IgD-negative memory B cell (primary cell): Measurements from ENCODE around the gene ANKRD13B. TPM values are rescaled to one million over a fixed set of nuclear protein-coding genes. Genes with fewer than 3 reads are reported as not detected.

Experiments used
- H3K27ac Mint-ChIP-seq, 3 donors: one replicate each; pipeline ENCODE4 v1.8.0; 2020 to 2022; ENCODE audit warnings: mild to moderate bottlenecking in 3 of 3, mixed read lengths in 3 of 3, moderate library complexity in 1 of 3
- H3K27me3 Mint-ChIP-seq: one replicate; pipeline ENCODE4 v1.8.0; 2021; ENCODE audit warnings: mixed read lengths
- H3K36me3 Mint-ChIP-seq: one replicate; pipeline ENCODE4 v1.8.0; 2020; ENCODE audit warnings: mild to moderate bottlenecking, mixed read lengths
- H3K4me1 Mint-ChIP-seq, 3 donors: one replicate each; pipeline ENCODE4 v1.8.0; 2020 to 2022; ENCODE audit warnings: mixed read lengths in 3 of 3, mild to moderate bottlenecking in 1 of 3
- H3K4me3 Mint-ChIP-seq, 4 donors: one replicate each; pipeline ENCODE4 v1.8.0; 2020 to 2022; ENCODE audit warnings: mild to moderate bottlenecking in 4 of 4, mixed read lengths in 4 of 4, moderate library complexity in 3 of 4
- H3K9me3 Mint-ChIP-seq, 3 donors: one replicate each; pipeline ENCODE4 v1.8.0; 2020 to 2021; ENCODE audit warnings: mixed read lengths in 3 of 3, mild to moderate bottlenecking in 1 of 3
- polyA plus RNA-seq: library from polyadenylated mRNA; unstranded; fragments of 300-500 nt; fragmentation: Illumina TruSeq; gene quantifications from one replicate; pipeline ENCODE4 v1.2.3, GENCODE V29; 2021

Gene ANKRD13B
- polyA plus RNA-seq, 1 donor from 2014 or later: not detected

DNA sequence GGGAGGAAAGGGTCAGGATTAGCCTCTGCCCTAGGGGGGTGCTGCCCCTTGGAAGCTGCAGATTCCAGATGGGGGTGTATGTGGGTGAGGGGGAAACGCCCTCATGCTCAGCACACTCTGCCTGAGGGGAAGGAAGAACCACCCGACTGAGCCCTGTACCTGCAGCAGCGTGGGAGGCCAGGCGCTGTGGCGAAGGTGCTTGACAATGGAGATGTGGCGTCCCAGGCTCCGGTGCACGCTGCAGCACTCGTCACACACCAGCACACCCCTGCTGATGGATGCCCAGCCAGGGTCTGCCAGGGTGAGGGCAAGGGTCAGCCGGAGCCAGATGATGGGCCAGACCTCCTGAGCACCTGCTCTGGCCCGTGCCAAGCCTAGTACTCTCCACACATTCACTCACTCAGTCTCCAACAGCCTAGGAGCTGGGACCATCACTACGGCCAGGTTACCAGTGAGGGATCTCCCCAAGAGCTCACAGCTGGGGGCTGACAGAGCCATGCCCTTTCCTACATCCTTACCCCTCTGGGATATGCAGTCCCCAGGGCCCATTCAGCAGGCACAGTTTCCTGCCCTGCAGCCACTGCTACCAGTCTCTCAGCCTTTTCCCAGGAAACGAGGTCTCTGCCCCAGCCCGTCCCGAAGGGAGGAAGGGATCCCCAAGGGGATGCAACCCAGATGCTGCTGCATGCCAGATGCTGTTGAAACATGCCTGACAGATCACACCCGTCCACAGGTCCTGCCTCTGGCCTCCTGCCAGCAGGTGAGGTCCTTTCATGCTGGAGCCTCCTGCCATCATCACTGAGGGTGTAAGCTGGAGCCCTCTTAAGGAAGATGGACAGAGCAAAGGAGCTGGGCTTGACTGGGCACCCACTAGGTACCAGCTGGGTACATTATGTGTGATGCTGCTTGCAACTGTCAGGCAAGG is 9.3 kb upstream of the ANKRD13B start:
- peak overlapping the region in 1 of 3 donors; percentile 7 for H3K27ac Mint-ChIP-seq
- H3K9me3 Mint-ChIP-seq: no peaks in the 10 kb centered on the region
- peaks cover 3% of the 10 kb centered on the region for H3K36me3 Mint-ChIP-seq
- H3K4me1 Mint-ChIP-seq: peaks cover 21 to 31% (median 23%) of the 10 kb centered on the region in 3 donors
- H3K4me3 Mint-ChIP-seq: peak overlapping the region in 1 of 4 donors; percentile 55
- no peaks in the 10 kb centered on the region for H3K27me3 Mint-ChIP-seq

DNA sequence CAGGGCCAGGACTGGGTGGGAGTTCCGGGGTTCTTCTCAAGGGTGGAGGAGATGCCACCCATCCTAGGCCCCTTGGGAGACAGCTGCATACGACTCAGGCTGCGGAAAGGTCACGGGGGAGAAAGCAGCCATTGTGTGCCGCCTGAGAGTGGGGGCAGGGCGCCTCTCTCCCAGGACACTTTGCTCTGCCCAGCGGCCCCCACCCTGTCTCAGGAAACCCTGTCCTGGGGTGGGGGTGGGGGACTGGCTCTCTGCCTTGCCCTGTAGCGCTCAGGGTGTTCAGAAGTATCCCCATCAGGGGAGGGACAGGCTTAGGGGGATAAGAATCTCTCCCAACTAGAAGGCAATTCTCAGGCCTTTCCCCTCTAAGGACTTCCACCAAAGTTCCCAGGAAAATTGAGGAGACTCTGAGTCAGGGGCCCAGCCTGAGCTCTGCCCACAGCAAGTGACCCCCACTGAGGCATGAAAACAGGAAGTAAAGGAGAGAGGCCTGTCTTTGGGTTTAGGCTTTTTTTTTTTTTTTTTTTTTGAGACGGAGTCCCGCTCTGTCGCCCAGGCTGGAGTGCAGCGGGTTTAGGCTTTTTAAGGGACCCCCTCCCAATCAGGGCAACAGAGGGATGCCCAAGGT is 8.4 kb upstream of the ANKRD13B start:
- peak overlapping the region in 2 of 3 donors; percentile 56 to 73 for H3K27ac Mint-ChIP-seq
- H3K4me1 Mint-ChIP-seq: peaks cover 21 to 31% (median 23%) of the 10 kb centered on the region in 3 donors
- peaks cover 3% of the 10 kb centered on the region for H3K36me3 Mint-ChIP-seq
- H3K4me3 Mint-ChIP-seq: peak overlapping the region in 2 of 4 donors; percentile 55 to 84
- no peaks in the 10 kb centered on the region for H3K27me3 Mint-ChIP-seq
- no peaks in the 10 kb centered on the region for H3K9me3 Mint-ChIP-seq

DNA sequence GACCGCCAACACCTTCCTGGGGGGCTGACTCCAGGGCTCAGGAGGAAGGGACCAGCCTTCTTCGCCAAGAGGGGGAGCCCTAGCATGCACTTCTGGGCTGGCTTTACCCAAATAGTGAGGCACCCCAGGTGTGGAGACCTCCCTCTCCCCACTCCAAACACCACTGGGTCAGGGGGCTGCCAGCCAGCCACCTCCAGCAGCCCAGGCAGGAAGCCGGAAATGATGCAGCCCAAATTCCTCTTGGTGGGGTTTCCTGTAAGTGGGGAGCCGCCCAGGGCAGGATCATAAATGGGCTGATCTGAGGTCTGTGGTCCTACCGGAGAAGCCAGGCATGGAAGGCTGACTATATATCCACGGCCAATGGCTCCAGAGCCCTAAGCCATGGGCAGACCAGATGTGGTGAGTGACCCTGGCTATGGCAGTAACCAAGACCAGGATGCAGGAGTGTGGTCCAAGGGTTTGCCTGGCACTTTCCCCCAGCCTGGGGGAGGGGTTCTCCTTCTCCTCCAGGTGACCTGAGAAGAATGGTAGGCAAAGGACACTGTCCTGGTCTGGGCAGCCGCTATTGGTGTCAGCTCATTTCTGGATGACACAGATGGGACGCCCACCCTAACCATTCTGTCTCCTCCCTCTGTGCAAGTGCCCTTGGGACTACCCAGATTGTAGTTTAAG is 7.7 kb upstream of the ANKRD13B start:
- Mint-ChIP-seq H3K9me3 (no peaks in the 10 kb centered on the region), H3K4me3 (peak overlapping the region in 2 of 4 donors; percentile 33 to 84), H3K36me3 (peaks cover 2% of the 10 kb centered on the region), H3K27ac (peak overlapping the region in 2 of 3 donors; percentile 50 to 56), H3K4me1 (peaks cover 23 to 34% (median 24%) of the 10 kb centered on the region in 3 donors), H3K27me3 (no peaks in the 10 kb centered on the region)

- H3K4me3 Mint-ChIP-seq: peak overlapping the region; percentile 25 to 89 (median 50)
- H3K27me3 Mint-ChIP-seq: no peaks in the 10 kb centered on the region
- no peaks in the 10 kb centered on the region for H3K36me3 Mint-ChIP-seq
- H3K27ac Mint-ChIP-seq: peak overlapping the region in 2 of 3 donors; percentile 69 to 86
- H3K4me1 Mint-ChIP-seq: peaks cover 25 to 41% (median 33%) of the 10 kb centered on the region in 3 donors
- no peaks in the 10 kb centered on the region for H3K9me3 Mint-ChIP-seq
Observed at GRCh38 chr17:29586676-29587469, 6.1 kb upstream of the ANKRD13B start.

DNA sequence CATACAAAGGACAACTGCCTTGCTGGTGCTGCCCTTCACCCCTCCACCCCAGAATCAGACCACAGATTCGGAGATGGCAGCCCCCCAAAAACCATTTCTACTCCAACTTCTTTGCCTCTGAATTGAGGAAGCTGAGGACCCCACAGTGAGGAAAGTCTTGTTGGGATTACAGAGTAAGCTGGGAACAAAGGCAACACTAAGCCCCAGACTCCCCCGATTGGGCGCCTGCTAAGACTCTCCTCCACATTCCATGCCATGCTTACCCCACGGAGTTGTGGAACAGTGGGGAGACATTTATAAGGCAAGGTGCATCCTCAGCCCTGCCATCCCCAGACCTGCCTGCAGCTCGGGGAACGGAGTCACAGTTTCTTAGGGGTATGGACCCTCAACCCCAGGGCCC is 5.3 kb upstream of the ANKRD13B start:
- Mint-ChIP-seq H3K36me3 (no peaks in the 10 kb centered on the region), H3K27me3 (no peaks in the 10 kb centered on the region), H3K27ac (peak overlapping the region in 1 of 3 donors; percentile 86), H3K4me3 (peak overlapping the region in 3 of 4 donors; percentile 25 to 98 (median 89)), H3K9me3 (no peaks in the 10 kb centered on the region), H3K4me1 (peaks cover 31 to 47% (median 40%) of the 10 kb centered on the region in 3 donors)

- no peaks in the 10 kb centered on the region for H3K9me3 Mint-ChIP-seq
- H3K4me1 Mint-ChIP-seq: peaks cover 31 to 47% (median 43%) of the 10 kb centered on the region in 3 donors
- H3K27me3 Mint-ChIP-seq: no peaks in the 10 kb centered on the region
- peak overlapping the region; percentile 84 to 93 (median 86) for H3K27ac Mint-ChIP-seq
- H3K36me3 Mint-ChIP-seq: no peaks in the 10 kb centered on the region
- peak overlapping the region; percentile 87 to 98 (median 92) for H3K4me3 Mint-ChIP-seq
Observed at GRCh38 chr17:29588017-29588561, 4.8 kb upstream of the ANKRD13B start.

DNA sequence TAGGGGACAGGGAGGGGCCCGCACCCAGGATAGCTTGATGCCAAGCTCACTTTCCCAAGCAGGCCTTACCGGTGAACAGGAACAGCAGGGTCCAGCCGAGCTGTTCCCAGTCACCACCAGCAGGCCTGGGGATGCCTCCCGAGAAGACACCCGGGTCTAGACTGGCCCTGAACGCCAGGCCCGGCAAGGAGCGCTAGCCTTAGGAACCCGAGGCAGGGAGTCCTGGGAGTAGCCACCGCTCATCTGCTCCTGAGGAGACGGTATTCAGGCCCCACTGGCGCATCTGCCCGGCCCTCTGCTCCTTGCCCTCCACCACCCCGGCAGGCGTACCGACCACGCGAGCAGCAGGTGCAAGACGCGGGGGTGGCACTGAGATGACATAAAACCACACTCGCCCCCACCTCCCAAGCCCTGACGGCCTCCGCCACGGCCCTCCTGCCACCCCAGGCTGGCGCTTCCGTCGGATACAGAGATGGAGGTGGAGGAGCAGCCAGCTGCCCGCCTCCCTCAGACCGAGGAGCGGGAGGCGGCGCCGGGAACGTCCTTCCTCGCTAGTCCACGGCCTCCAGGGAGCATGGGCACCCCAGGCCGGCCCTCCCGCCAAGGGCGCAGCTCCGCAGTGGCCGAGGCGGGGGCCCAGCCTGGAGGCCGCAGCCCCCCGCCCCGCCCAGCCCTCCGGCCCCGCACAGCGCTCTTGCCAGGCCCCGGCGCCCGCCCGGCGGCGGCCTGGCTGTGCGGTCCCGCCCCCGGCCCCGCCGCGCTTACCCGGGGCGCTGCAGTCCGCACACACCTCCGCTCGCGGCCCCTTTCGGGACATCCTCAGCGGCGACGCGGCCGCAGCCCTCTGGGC is 4.1 kb upstream of the ANKRD13B start:
- Mint-ChIP-seq H3K9me3 (no peaks in the 10 kb centered on the region), H3K36me3 (no peaks in the 10 kb centered on the region), H3K27ac (peak overlapping the region; percentile 84 to 93 (median 86)), H3K27me3 (no peaks in the 10 kb centered on the region), H3K4me3 (peak overlapping the region; percentile 87 to 98 (median 92)), H3K4me1 (peaks cover 28 to 46% (median 43%) of the 10 kb centered on the region in 3 donors)

- Mint-ChIP-seq H3K9me3 (no peaks in the 10 kb centered on the region), H3K27ac (peak within 1 kb of the TSS; percentile 59 to 90 (median 86)), H3K36me3 (no peaks in the 10 kb centered on the region), H3K4me1 (peaks cover 23 to 39% (median 37%) of the 10 kb centered on the region in 3 donors), H3K27me3 (no peaks in the 10 kb centered on the region), H3K4me3 (peak within 1 kb of the TSS; percentile 89 to 98 (median 92))
Observed at GRCh38 chr17:29589524-29590410, 3.2 kb upstream of the ANKRD13B start, which contains the start of gene GIT1. TSS of gene GIT1 (minus strand) at chr17:29589648. CDS start at chr17:29589378, 270 bp downstream.

GRCh38 chr17:29590411-29591145 is 2.4 kb upstream of the ANKRD13B start:
- H3K36me3 Mint-ChIP-seq: no peaks in the 10 kb centered on the region
- no peaks in the 10 kb centered on the region for H3K9me3 Mint-ChIP-seq
- H3K27ac Mint-ChIP-seq: peak overlapping the region; percentile 19 to 90 (median 59)
- H3K4me1 Mint-ChIP-seq: peaks cover 23 to 37% (median 37%) of the 10 kb centered on the region in 3 donors
- no peaks in the 10 kb centered on the region for H3K27me3 Mint-ChIP-seq
- H3K4me3 Mint-ChIP-seq: peak overlapping the region; percentile 70 to 95 (median 92)

- Mint-ChIP-seq H3K27ac (peak overlapping the region in 2 of 3 donors; percentile 81 to 82), H3K9me3 (no peaks in the 10 kb centered on the region), H3K4me3 (peak overlapping the region; percentile 70 to 95 (median 92)), H3K27me3 (no peaks in the 10 kb centered on the region), H3K36me3 (no peaks in the 10 kb centered on the region), H3K4me1 (peaks cover 16 to 35% (median 32%) of the 10 kb centered on the region in 3 donors)
Observed at GRCh38 chr17:29591146-29591736, 1.7 kb upstream of the ANKRD13B start.

- Mint-ChIP-seq H3K4me1 (peaks cover 13 to 32% (median 29%) of the 10 kb centered on the region in 3 donors), H3K9me3 (no peaks in the 10 kb centered on the region), H3K27me3 (no peaks in the 10 kb centered on the region), H3K27ac (peak overlapping the region in 2 of 3 donors; percentile 81 to 82), H3K4me3 (peak overlapping the region; percentile 70 to 95 (median 92)), H3K36me3 (no peaks in the 10 kb centered on the region)
Observed at GRCh38 chr17:29591737-29592608, 959 bp upstream of the ANKRD13B start.
